ENCODE measurements around the gene ADGRG3.
"Not testable (repeated sequence)": the region's sequence is repeated elsewhere in the genome, so short reads cannot be mapped to it uniquely, and the experiment has no call there.

ADGRG3 gene

GRCh38 chr16:57725151-57725550, 57.0 kb downstream of the ADGRG3 start:
- DNase-seq: no peak

GRCh38 chr16:57725554-57725953, 57.4 kb downstream of the ADGRG3 start:
- DNase-seq: no peak

GRCh38 chr16:57725976-57726375, 57.9 kb downstream of the ADGRG3 start:
- no peak for DNase-seq

GRCh38 chr16:57726433-57726947, 58.4 kb downstream of the ADGRG3 start:
- DNase-seq: no peak

GRCh38 chr16:57727610-57728009, 59.5 kb downstream of the ADGRG3 start:
- DNase-seq: no peak

GRCh38 chr16:57728336-57729181, 60.5 kb downstream of the ADGRG3 start:
- no peak for DNase-seq

- DNase-seq: no peak
These were observed 61.0 kb downstream of the ADGRG3 start for GRCh38 chr16:57729182-57729484.

GRCh38 chr16:57729852-57730251, 61.7 kb downstream of the ADGRG3 start:
- not testable (repeated sequence) for DNase-seq

- no peak for DNase-seq
These were observed 62.9 kb downstream of the ADGRG3 start for GRCh38 chr16:57730771-57731730.

GRCh38 chr16:57732037-57732436, 63.9 kb downstream of the ADGRG3 start:
- no peak for DNase-seq

GRCh38 chr16:57732714-57733113, 64.6 kb downstream of the ADGRG3 start:
- no peak for DNase-seq

GRCh38 chr16:57734308-57734924, 66.3 kb downstream of the ADGRG3 start:
- no peak for DNase-seq

GRCh38 chr16:57734925-57735754, 67.0 kb downstream of the ADGRG3 start:
- peak; percentile 97 for DNase-seq

GRCh38 chr16:57735755-57736418, 67.8 kb downstream of the ADGRG3 start, which contains the start of gene KATNB1:
TSS of gene KATNB1 (plus strand) at chr16:57735770. CDS start at chr16:57737244, 1,474 bp downstream.
- DNase-seq: no peak

- DNase-seq: peak; percentile 44
These were observed 68.6 kb downstream of the ADGRG3 start for GRCh38 chr16:57736419-57737351.

GRCh38 chr16:57738844-57739243, 70.7 kb downstream of the ADGRG3 start:
- no peak for DNase-seq

Data from NCI-H2227 treated with DMSO at 0.1 percent for 48 hours (cell line).